ENCODE measurements around the gene HOXC4.

The HOXC4 gene

DNA sequence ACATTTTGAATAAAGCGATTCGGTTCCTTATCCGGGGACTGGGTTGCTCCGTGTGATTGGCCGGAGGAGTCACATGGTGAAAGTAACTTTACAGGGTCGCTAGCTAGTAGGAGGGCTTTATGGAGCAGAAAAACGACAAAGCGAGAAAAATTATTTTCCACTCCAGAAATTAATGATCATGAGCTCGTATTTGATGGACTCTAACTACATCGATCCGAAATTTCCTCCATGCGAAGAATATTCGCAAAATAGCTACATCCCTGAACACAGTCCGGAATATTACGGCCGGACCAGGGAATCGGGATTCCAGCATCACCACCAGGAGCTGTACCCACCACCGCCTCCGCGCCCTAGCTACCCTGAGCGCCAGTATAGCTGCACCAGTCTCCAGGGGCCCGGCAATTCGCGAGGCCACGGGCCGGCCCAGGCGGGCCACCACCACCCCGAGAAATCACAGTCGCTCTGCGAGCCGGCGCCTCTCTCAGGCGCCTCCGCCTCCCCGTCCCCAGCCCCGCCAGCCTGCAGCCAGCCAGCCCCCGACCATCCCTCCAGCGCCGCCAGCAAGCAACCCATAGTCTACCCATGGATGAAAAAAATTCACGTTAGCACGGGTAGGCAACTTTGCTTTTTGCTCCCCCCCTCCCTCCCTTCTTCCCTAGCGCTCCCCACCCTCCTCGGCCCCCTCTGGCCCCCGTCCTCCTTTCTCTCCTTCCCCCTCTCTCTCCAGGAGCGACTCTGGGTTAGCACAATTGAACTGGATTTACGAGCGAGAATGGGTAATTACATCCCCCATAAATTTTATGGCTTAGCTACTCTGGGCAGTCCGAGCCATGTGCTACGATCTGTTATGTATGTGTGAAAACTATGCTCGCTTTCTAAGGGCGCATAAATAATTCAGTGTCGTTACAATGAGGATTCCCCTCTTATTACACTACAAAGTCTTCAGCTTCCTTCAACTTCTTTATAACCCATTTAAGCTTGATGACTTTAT lies at the start of gene HOXC4:
HOXC4 (plus strand) TSS at position 85 of the 991 bp plus-strand sequence; CDS start at position 173, 88 bp downstream.
- DNase-seq = peak in 1 of 10 donors; percentile 68
- intact Hi-C loops (cut with DNase I) = no loop called here

DNA sequence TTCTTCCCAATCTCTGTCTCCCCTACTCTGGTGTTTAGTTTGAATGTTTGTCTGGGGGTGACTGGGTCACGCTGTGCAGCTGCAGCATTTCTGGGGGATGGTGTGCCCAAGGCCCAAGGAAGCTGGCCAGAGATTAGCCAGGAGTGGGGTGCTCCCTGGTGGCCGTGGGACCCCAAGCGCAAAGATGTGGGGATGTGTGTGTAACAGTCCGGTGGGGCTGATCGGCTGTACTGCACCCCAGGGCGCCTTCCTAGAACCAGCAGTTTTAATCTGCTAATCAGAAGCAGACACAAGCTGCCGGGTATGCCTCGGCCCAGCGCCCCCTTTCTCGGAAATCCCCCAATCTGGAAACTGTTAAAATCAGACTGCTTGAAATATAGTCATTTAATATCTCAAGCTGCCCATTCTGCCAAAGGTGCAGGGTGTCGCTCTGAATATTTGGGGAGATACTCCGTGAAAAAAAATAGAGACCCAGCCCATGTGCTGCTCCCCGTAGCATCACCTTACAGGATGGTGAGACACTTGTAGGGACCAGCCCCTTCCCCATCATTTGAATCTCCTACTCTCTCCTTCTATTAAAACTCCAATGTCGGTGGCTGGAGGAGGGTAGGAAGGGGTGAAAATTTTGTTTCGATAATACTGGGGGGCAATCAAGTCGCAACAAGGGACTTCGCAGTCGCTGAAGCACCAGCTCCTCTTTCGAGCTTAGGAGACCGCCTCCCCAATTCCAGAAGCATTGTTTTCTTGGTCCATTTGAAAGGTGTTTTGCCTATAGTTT lies 49.4 kb upstream of the HOXC4 start:
- DNase-seq = peak in 1 of 10 donors; percentile 70
- intact Hi-C loops (cut with DNase I) = no loop called here

DNA sequence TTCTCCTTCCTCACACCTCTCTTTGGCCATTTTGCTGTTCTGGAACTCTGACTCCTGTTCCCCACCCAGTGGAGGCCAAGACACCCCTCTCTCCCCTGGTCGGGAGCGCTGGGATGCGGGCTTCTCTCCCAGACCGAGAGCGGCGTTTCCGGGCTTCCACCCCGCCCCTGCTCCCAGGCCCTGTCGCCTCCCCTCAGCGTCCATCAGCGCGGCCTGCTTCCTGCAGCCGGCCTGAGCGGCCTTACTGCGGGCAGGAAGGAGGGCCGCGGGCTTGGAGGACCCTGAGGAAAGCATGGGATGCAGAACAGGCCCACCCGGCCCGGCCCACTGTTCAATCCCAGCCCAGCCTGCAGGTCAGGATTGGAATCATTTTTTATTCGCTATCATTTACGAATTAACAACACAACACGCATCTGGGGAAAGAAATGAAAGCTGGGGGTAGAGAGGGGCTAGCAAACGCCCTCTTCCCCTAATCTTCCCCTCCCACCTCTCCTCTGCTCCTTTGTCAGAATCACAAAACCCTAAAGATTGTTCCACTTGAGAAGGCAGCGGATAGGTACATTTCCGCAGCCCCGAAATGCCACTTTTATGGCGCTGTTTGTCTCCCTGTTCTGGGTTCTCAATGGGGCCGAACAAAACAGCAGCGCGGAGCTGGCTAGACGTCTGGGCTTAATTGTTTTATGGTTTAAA lies 48.6 kb upstream of the HOXC4 start:
- intact Hi-C loops (cut with DNase I) = no loop called here
- DNase-seq = peak in 1 of 10 donors; percentile 20

DNA sequence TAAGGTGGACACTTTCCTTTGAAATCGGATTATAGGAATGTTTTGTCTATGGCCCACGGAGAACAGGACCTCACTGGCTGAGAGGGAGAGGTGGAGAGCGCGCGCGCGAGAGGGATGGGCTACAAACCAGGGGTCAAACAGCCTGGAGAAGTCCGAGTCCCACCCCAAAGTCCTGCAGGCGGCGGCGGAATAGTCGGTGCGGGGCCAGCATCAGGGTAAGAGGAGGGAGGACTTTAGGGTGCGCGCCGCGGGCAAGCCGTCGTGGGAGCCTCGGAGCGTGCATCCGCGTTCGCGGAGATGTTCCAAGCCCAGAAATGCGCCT lies 48.1 kb upstream of the HOXC4 start:
- intact Hi-C loops (cut with DNase I) = no loop called here
- no peak for DNase-seq

DNA sequence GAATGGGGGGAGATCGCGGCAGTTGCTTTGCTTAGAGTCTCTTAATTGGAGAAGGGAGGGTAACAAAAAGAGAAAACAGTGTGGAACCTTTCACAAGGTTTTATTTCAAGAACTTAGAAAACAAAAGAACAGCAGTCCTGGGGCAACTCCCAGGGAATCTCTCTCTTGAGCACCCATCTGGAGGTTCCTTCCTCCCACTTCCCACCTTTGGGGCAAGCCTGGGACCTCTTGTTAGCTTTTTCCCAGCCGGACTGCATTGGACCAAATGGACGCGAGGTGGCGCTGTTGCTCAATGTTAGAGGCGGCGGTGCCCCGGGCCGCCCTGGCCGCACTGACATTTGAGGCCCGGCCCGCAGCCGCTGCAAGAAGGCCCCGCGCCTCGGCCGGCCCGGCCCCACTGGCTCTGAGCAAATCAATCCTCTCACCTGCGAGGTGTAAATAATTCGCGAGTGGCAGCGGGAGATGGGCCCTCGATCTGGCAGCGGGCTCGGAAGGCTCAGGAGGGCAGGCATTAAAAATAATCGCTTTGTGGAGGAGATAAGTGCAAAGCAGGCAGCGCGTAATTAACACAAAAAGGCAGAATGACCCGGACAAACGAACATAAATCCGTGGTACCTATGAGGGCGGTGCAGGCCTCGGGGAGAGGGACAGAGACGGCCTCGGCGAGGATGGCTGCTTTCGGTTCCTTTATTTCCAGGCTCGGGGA lies 47.6 kb upstream of the HOXC4 start:
- intact Hi-C loops (cut with DNase I) = loop anchor here (1.0 kb wide), 1 partner anchor 185 kb away; no protein-coding TSS in a partner anchor
- peak; percentile 44 to 97 (median 82) for DNase-seq

DNA sequence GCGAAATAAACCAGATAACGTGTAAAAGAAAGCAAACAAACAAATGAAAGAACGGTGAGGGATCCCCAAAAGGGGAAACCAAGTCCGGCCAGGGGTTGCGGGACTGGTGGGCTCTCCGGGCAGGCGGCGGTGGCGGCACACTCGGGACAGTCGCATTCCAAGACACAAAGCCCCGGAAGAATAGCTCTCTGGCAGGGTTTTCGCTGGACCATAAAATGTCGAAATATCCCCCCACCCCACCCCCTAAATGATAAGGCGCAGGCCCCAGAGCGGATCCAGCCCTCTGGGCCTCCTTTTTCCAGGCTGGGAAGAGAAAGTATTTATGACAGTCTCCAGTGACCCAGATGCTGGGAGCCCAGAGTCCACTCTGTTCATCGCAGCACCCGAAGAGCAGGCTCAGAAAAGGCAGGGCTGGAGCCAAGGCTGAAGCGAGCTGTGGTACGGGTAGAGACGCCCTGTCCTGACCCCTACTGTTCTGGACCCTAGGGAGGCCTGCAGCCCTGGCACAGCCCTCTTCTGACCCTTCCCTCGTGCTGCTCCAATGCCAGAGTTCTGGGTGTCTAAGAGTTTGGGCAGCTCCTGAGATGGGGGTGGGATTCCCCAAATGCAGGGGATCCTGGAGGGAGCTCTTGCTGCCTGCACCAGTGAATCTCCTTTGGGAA lies 46.9 kb upstream of the HOXC4 start:
- intact Hi-C loops (cut with DNase I) = loop anchor here (1.0 kb wide), 1 partner anchor 185 kb away; no protein-coding TSS in a partner anchor
- DNase-seq = no peak

DNA sequence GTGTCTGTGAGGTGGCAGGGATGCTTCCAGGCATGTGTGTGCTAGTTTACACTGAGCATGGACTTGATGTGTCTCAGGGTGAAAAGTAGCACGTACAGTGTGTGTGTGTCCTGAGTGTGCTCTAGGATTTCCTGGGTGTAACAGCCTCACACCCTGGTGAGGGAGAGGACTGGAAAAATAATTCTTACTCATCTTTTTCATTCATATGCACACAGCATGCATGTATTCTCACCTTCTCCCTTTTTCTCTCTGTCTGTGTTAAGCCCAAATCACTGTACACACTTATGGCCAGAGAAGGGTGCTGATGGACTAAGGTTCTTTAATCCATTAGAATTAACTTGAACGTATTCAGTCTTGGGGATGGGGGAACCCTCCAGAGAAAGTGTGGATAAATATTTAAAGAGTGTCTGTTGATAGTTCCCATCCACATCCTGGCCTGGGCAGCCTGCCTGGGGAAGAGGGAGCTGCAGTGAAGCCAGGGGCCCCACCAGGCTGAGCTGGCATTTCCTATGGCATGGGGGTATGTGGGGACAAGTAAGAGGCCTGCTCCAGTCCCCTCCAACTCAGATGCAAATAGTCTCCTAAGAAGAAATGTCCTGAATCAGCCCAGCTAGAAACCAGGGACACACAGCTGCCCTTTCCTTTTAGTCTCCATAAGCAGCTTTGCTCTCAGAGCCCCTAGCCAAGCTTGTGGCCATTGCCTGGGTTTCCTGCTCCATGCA lies 45.9 kb upstream of the HOXC4 start:
- intact Hi-C loops (cut with DNase I) = no loop called here
- DNase-seq = no peak

DNA sequence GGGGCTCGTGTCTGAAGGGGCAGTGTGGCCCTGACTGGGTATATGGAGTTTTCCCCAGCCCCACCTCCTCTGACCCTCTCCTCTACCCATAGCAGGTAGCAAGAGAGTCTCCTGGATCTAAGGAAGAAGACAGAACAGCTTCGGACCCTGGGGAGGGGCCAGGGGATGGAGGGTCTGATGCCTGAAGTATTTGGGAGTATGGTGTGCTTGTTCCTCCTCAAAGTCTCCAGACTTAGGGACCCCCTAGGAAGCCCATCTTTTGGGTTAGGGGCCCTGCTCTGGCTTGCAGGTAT lies 45.4 kb upstream of the HOXC4 start:
- DNase-seq = no peak
- intact Hi-C loops (cut with DNase I) = no loop called here

DNA sequence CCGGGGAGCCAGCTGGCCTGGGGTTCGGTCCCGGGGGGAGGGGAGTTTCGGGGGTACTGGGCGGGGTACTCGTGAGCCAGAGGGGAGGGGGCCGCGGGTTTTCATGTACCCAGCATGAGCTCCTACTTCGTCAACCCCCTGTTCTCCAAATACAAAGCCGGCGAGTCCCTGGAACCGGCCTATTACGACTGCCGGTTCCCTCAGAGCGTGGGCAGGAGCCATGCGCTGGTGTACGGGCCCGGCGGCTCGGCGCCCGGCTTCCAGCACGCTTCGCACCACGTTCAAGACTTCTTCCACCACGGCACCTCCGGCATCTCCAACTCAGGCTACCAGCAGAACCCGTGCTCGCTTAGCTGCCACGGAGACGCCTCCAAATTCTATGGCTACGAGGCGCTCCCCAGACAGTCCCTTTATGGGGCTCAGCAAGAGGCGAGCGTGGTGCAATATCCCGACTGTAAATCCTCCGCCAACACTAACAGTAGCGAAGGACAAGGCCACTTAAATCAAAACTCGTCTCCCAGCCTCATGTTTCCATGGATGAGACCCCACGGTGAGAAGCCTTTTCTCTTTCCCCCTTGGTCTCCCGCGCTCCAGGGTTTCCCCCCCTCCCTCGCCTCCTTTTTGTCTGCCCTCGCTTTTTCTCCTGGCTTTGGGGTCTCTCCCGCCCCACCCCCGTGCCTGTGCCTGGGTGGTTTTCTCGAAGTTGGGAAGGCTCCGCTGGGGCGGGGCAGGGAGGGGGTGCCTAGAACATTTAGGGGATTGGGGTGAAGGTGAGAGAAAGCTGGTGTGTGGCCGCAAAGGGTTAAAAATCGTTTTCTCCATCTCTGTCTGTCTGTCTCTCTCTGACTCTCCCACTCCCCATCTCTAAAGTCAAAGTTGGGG lies 44.2 kb upstream of the HOXC4 start:
- intact Hi-C loops (cut with DNase I) = no loop called here
- no peak for DNase-seq

DNA sequence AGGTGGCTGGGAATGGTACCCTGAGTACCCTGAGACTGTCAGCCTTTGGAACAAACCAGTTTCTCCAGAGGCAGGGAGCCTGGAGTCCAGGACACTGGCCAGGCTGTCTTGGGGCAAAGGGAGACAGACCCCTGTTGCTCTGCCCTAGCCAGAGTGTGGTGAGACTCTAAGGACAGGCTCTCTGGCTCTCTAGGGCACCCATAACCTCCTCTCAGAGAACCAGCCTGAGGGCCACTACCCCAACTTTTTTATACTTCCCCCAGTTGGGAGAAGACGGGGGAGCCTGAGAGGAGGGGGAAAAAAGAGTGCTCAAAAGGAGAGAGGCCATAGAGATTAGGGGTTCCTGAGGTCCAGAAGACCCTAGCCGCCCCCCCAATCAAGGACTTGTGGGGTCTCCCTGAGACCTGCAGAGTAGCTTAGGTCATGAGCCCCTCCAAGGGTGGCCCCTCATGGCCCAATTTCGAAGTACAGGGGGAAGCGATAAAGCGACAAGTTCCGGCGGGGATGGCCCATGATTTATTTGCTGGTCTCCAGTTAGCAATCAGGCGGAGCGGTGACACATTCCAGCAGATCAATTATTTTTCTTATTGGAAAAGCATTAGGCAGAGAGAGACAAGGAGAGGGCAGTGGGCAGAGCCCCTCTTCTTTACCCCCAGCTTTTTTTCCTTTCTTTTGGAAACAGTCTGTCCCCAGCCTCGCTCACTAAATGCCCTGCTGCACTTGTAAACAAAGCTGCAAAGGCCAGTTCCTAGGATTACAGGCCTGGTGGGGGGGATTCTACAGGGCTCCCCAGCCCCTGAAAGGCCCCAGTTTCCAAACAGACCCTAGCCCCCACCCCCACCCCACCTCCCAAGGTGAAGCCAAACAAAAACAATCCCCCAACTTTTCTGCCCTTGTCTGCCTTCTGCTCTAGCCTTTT lies 43.3 kb upstream of the HOXC4 start:
- DNase-seq = no peak
- intact Hi-C loops (cut with DNase I) = no loop called here

DNA sequence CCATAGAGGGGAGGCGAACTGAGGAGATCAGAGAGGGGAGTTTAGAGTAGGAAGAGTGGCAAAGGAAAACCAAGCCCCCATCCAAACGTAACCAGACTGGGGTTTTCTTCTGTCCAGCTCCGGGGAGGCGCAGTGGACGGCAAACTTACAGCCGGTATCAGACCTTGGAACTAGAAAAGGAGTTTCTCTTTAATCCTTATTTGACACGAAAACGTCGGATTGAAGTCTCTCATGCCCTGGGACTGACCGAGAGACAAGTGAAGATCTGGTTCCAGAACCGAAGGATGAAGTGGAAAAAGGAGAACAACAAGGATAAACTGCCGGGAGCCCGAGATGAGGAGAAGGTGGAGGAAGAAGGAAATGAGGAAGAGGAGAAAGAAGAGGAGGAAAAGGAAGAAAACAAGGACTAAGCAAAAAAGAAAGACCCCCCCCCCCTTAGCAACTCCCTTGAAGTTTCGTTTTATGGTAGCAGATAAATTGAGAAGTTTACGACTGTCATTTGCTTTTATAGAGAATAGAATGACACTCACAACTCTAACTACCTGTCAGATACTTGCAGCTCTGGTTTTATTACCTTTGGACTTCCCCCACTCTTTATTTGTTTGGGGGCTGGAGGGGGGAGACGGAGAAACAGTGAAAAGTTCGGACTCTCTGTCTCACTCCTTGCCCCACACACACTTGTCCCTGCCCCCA lies 42.5 kb upstream of the HOXC4 start:
- intact Hi-C loops (cut with DNase I) = no loop called here
- no peak for DNase-seq

DNA sequence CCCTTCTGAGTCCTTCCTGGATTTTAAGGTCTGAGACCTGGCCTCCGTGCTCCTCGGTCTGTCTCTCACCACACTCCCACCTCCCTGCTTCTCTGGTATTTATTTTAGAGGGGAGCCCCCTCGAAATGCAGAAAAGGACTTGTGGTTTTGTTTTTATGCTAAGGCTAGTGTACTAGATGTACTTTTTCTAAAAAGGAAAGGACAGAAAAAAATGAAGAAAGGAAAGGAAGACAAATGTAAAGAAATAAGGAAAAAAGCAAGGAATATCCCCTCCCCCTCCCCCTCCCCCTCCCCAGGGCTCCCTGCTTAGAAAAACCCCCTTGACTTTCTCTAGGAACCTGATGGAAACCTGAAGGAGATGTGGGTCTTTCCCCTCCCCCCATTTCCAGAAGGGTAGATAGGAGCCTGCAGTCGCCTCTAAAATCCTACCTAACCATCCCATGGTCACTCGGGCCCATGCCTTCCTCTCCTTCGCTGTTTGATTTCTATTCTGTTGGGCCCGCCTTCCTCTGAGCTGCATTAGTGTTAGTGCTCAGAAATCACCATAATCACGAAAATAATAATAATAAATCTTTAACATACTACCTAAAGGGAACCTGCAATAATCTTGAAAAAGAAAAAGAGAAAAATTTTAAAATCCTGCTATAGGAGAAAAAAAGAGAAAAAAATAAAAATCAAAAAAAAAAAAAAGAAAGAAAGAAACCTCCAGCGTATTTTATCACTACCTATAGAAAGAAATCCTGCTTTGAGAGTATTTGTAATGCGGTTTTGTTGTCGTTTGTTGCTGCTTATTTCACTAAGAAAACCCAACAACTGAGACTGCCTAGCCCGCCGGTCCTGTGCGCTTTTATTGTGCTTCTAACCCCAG lies 41.7 kb upstream of the HOXC4 start:
- intact Hi-C loops (cut with DNase I) = no loop called here
- DNase-seq = no peak

DNA sequence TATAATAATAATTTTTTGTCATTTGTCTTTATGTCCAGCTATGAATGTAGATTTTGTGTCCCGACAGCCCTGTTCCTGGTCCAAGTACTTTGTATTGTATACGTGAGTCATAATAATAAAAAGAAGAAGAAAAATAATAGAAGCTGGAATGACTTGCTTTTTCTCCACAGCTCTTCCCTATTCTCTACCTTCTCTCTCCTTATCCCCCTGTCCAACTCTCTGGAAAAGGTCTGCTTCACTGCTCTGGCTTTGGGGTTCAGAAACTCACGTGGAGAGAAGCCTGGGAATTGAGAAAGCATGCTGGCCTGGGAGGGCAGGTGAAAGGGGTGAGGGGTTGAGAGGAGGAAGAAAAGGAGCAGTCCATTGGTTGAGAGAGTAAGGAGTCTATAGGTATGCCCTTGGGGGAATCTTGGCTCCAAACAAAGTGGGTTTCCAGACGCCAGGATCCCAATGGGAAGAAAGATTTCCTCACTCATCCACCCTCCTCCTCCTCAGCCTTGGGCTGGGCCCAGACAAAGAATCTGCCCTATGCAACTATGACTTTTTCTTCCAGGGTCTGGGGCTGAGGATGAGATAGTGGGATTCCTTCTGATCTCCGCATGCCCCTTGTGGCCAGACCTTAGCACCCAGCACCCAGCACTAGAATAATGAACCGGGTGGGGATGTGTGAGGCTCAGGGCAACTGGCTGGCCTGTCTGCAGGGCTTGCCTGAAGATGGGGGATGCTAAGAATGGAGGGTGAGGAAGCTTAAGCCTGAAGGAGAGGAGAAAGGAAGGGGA lies 40.8 kb upstream of the HOXC4 start:
- no peak for DNase-seq

DNA sequence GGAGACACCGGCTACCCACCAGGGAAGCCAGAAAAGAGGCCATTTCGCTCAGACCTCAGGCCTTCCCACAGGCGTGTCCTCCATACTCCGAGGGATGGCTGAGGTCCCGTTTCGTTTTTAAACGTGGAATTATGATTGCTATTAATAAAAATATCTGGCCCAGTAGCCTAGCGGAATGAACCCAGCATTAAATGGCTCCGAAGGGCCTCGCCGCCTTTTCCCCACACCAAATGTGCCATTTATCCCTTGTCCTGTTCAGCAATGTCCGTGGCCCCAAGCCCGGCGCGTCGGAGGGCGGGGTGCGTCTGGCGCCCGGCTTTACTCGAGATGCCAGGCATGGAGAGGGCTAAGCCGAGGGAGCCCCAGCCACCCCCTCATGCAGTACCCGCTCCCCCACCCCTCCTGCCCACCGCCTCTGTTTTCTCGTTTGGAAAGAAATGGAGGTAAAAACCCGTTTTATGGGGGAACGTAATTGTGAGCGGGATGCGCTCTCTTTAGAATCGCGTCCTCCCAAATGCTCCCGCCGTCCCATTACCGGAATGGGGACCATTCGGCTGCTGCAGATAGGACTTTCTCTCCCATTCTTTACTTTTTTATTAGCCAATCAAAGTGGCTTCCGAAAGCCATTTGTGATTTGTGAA lies 39.1 kb upstream of the HOXC4 start:
- DNase-seq = peak in 1 of 10 donors; percentile 20
- intact Hi-C loops (cut with DNase I) = no loop called here

More for the DNA sequence above, 40.8 kb upstream of the HOXC4 start:
- intact Hi-C loops (cut with DNase I) = no loop called here

All from posterior cingulate gyrus (tissue), 11 donors.